GM23338 (cell line): ENCODE results near the gene IL16. TPM values are rescaled to one million over a fixed set of nuclear protein-coding genes. Genes with fewer than 3 reads are reported as not detected.

Experiments used
- ATAC-seq: fragments of 200-7000 bp; cut with Tn5 transposase; 3 replicates; pipeline ENCODE4 v1.9.1; 2020
- DNase-seq: peaks from one replicate; pipeline ENCODE4 v3.0.0-alpha.2; 2015; ENCODE audit warnings: low spot score
- H2AFZ ChIP-seq: fragments of 200-600 bp; sonication (generic); 2 replicates; pipeline ENCODE4 v1.8.0; 2016; ENCODE audit warnings: antibody characterized with exemption, mild to moderate bottlenecking, moderate library complexity
- H3F3A ChIP-seq: fragments of 200-600 bp; sonication (generic); replicated peaks from 2 replicates; pipeline ENCODE4 v1.8.0; 2017; ENCODE audit warnings: antibody characterized with exemption, mixed run types, low read depth
- H3K27ac ChIP-seq: fragments of 200-600 bp; sonication (generic); 2 replicates; pipeline ENCODE4 v1.6.1; 2016; ENCODE audit warnings: low read depth
- H3K27me3 ChIP-seq: fragments of 200-600 bp; sonication (generic); 2 replicates; pipeline ENCODE4 v1.8.0; 2016; ENCODE audit warnings: mild to moderate bottlenecking, mixed run types, moderate library complexity; ENCODE audit not compliant: insufficient read depth
- H3K36me3 ChIP-seq: fragments of 200-600 bp; sonication (generic); 2 replicates; pipeline ENCODE4 v1.8.0; 2016; ENCODE audit warnings: mild to moderate bottlenecking; ENCODE audit not compliant: insufficient read depth
- H3K4me1 ChIP-seq: fragments of 200-600 bp; sonication (generic); 2 replicates; pipeline ENCODE4 v1.8.0; 2016; ENCODE audit warnings: mild to moderate bottlenecking, moderate library complexity; ENCODE audit not compliant: insufficient read depth
- H3K4me2 ChIP-seq: fragments of 200-600 bp; sonication (generic); 2 replicates; pipeline ENCODE4 v1.7.1; 2017; ENCODE audit warnings: mixed run types
- H3K4me3 ChIP-seq: fragments of 200-600 bp; sonication (generic); 2 replicates; pipeline ENCODE4 v1.6.1; 2016; ENCODE audit warnings: mixed run types
- H3K79me2 ChIP-seq: fragments of 200-600 bp; sonication (generic); replicated peaks from 2 replicates; pipeline ENCODE4 v1.8.0; 2017; ENCODE audit warnings: mild to moderate bottlenecking; ENCODE audit not compliant: insufficient read depth
- H3K9me2 ChIP-seq: fragments of 200-600 bp; sonication (generic); 2 replicates; pipeline ENCODE4 v1.8.0; 2017; ENCODE audit not compliant: insufficient read depth
- H4K20me1 ChIP-seq: fragments of 200-600 bp; sonication (generic); replicated peaks from 2 replicates; pipeline ENCODE4 v1.8.0; 2017; ENCODE audit warnings: mild to moderate bottlenecking; ENCODE audit not compliant: insufficient read depth
- H3K27ac Mint-ChIP-seq: 2 replicates; pipeline ENCODE4 v1.8.0; 2020; ENCODE audit warnings: inconsistent platforms, mild to moderate bottlenecking, moderate library complexity, mixed read lengths
- H3K27me3 Mint-ChIP-seq: 3 replicates; pipeline ENCODE4 v1.8.0; 2022; ENCODE audit warnings: low read depth, mild to moderate bottlenecking, moderate library complexity, mixed read lengths, inconsistent platforms; ENCODE audit not compliant: insufficient read depth, poor library complexity
- H3K36me3 Mint-ChIP-seq: 3 replicates; pipeline ENCODE4 v1.8.0; 2021; ENCODE audit warnings: low read depth, mild to moderate bottlenecking, inconsistent platforms, moderate library complexity, mixed read lengths
- H3K4me1 Mint-ChIP-seq: 3 replicates; pipeline ENCODE4 v1.8.0; 2020; ENCODE audit warnings: mild to moderate bottlenecking, inconsistent platforms, mixed read lengths
- H3K4me3 Mint-ChIP-seq: 3 replicates; pipeline ENCODE4 v1.8.0; 2021; ENCODE audit warnings: moderate library complexity, mild to moderate bottlenecking, inconsistent platforms, mixed read lengths
- H3K9me3 Mint-ChIP-seq: 3 replicates; pipeline ENCODE4 v1.8.0; 2020; ENCODE audit warnings: moderate library complexity, mild to moderate bottlenecking, inconsistent platforms, mixed read lengths
- EZH2 ChIP-seq: fragments of 200-600 bp; sonication (generic); IDR thresholded peaks from one replicate; pipeline ENCODE4 v1.8.0; 2017; ENCODE audit warnings: antibody characterized with exemption, mild to moderate bottlenecking, low read depth; ENCODE audit not compliant: unreplicated experiment
- JUNB ChIP-seq: IDR thresholded peaks from one replicate; pipeline ENCODE4 v1.6.1; 2016; ENCODE audit warnings: antibody characterized with exemption; ENCODE audit not compliant: unreplicated experiment
- ZNF331 ChIP-seq: fragments of 250-450 bp; sonication (Bioruptor Pico); IDR thresholded peaks from 2 replicates; pipeline ENCODE4 v1.5.0; 2020; ENCODE audit warnings: low read depth, mild to moderate bottlenecking, moderate library complexity
- polyA plus RNA-seq: library from polyadenylated mRNA; unstranded; fragments of >200 nt; fragmentation: Nextera tagmentation; extraction: Ambion mirVana; gene quantifications from 2 replicates; pipeline ENCODE4 v1.2.1, GENCODE V29; 2016
- total RNA-seq: library from RNA; depleted of rRNA; stranded (reverse); fragments of >200 nt; shearing (Covaris generic); gene quantifications from 2 replicates; pipeline ENCODE4 v1.2.3, GENCODE V29; 2014
- TF ChIP-seq, protein P1 (sequence below): fragments of 250-450 bp; sonication (Bioruptor Pico); IDR thresholded peaks from 2 replicates; pipeline ENCODE4 v1.5.0; 2020; ENCODE audit warnings: mild to moderate bottlenecking, moderate library complexity
- TF ChIP-seq, protein P2 (sequence below): IDR thresholded peaks from one replicate; pipeline ENCODE4 v1.6.1; 2018; ENCODE audit warnings: antibody characterized with exemption; ENCODE audit not compliant: unreplicated experiment

The IL16 gene
- total and polyA plus RNA-seq, 2 experiments from 2014 or later: 0.29 TPM; not detected in 1

DNA sequence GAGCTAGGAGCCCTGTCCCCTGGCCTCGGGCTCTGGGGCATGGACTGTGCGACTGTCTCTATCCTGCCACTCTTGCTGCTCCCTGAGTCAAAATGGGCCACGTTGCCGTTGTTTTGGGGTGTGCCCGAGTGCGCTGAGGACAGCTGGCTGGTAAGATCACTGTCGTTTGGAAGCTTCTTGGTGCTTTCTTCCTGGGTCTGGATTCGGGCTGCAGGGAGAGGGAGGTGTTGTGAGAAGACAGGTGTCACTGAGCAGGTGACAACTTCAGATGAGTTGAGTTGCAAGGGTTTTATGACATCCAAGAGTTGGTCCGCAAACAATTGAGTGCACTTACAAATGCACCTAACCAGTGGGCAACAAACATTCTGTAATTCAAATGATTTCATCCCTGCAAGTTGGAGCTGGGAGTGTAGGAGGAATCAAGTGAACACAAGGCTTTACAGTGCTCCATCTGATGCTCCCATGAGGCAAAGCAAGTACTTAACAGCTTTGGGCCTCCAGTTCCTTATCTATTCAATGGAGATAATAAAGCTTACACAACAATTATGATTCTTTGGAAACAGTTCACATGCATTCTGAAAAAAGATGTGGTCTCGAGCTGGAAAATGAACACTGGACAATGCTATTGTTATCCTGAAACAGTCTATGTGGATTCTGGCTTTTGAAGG, 138.2 kb downstream of the IL16 start (continued):
- TF ChIP-seq, protein P1, sequence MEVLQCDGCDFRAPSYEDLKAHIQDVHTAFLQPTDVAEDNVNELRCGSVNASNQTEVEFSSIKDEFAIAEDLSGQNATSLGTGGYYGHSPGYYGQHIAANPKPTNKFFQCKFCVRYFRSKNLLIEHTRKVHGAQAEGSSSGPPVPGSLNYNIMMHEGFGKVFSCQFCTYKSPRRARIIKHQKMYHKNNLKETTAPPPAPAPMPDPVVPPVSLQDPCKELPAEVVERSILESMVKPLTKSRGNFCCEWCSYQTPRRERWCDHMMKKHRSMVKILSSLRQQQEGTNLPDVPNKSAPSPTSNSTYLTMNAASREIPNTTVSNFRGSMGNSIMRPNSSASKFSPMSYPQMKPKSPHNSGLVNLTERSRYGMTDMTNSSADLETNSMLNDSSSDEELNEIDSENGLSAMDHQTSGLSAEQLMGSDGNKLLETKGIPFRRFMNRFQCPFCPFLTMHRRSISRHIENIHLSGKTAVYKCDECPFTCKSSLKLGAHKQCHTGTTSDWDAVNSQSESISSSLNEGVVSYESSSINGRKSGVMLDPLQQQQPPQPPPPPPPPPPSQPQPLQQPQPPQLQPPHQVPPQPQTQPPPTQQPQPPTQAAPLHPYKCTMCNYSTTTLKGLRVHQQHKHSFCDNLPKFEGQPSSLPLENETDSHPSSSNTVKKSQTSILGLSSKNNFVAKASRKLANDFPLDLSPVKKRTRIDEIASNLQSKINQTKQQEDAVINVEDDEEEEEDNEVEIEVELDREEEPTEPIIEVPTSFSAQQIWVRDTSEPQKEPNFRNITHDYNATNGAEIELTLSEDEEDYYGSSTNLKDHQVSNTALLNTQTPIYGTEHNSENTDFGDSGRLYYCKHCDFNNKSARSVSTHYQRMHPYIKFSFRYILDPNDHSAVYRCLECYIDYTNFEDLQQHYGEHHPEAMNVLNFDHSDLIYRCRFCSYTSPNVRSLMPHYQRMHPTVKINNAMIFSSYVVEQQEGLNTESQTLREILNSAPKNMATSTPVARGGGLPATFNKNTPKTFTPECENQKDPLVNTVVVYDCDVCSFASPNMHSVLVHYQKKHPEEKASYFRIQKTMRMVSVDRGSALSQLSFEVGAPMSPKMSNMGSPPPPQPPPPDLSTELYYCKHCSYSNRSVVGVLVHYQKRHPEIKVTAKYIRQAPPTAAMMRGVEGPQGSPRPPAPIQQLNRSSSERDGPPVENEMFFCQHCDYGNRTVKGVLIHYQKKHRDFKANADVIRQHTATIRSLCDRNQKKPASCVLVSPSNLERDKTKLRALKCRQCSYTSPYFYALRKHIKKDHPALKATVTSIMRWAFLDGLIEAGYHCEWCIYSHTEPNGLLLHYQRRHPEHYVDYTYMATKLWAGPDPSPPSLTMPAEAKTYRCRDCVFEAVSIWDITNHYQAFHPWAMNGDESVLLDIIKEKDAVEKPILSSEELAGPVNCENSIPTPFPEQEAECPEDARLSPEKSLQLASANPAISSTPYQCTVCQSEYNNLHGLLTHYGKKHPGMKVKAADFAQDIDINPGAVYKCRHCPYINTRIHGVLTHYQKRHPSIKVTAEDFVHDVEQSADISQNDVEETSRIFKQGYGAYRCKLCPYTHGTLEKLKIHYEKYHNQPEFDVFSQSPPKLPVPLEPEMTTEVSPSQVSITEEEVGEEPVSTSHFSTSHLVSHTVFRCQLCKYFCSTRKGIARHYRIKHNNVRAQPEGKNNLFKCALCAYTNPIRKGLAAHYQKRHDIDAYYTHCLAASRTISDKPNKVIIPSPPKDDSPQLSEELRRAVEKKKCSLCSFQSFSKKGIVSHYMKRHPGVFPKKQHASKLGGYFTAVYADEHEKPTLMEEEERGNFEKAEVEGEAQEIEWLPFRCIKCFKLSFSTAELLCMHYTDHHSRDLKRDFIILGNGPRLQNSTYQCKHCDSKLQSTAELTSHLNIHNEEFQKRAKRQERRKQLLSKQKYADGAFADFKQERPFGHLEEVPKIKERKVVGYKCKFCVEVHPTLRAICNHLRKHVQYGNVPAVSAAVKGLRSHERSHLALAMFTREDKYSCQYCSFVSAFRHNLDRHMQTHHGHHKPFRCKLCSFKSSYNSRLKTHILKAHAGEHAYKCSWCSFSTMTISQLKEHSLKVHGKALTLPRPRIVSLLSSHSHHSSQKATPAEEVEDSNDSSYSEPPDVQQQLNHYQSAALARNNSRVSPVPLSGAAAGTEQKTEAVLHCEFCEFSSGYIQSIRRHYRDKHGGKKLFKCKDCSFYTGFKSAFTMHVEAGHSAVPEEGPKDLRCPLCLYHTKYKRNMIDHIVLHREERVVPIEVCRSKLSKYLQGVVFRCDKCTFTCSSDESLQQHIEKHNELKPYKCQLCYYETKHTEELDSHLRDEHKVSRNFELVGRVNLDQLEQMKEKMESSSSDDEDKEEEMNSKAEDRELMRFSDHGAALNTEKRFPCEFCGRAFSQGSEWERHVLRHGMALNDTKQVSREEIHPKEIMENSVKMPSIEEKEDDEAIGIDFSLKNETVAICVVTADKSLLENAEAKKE (CRISPR knock-in tag): no peak
- TF ChIP-seq EZH2: no peak
- TF ChIP-seq ZNF331 (CRISPR knock-in tag): no peak
- no peak for TF ChIP-seq JUNB

DNA sequence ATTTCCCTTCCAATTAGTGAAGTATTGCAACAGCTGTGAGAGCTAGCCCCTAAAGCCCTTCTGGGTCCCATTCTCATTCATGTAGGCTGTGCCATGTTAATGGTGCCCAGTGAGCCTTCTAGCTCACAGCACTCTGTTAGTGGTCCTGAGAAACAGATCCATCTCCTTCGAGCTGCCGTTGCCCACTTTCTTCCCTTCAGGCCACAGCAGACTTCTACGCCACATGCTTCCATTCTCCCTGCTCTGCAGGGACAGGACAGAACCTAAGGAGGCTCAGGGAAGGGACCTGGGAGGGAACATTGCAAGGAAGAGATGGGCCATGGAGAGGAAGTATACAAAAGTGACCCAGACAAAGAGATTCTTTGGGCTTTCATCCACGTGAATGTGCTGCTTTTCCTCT, 139.0 kb downstream of the IL16 start:
- Histone ChIP-seq H3K36me3 (no peaks in the 10 kb centered on the region), H3K27ac (no peak overlapping the region), H3K9me2 (no peaks in the 10 kb centered on the region), H3F3A (no peaks in the 10 kb centered on the region), H3K27me3 (no peaks in the 10 kb centered on the region), H2AFZ (no peak overlapping the region), H3K4me2 (no peak overlapping the region), H3K4me3 (no peak overlapping the region), H4K20me1 (no peaks in the 10 kb centered on the region), H3K4me1 (no peaks in the 10 kb centered on the region), H3K79me2 (no peaks in the 10 kb centered on the region)
- Mint-ChIP-seq H3K27ac (no peak overlapping the region), H3K27me3 (peaks cover 6% of the 10 kb centered on the region), H3K36me3 (no peaks in the 10 kb centered on the region), H3K9me3 (no peaks in the 10 kb centered on the region), H3K4me3 (no peak overlapping the region), H3K4me1 (no peaks in the 10 kb centered on the region; the same call in 2 of the 3 replicates)
- DNase-seq (no peak), ATAC-seq (no peak)
- TF ChIP-seq, protein P2, sequence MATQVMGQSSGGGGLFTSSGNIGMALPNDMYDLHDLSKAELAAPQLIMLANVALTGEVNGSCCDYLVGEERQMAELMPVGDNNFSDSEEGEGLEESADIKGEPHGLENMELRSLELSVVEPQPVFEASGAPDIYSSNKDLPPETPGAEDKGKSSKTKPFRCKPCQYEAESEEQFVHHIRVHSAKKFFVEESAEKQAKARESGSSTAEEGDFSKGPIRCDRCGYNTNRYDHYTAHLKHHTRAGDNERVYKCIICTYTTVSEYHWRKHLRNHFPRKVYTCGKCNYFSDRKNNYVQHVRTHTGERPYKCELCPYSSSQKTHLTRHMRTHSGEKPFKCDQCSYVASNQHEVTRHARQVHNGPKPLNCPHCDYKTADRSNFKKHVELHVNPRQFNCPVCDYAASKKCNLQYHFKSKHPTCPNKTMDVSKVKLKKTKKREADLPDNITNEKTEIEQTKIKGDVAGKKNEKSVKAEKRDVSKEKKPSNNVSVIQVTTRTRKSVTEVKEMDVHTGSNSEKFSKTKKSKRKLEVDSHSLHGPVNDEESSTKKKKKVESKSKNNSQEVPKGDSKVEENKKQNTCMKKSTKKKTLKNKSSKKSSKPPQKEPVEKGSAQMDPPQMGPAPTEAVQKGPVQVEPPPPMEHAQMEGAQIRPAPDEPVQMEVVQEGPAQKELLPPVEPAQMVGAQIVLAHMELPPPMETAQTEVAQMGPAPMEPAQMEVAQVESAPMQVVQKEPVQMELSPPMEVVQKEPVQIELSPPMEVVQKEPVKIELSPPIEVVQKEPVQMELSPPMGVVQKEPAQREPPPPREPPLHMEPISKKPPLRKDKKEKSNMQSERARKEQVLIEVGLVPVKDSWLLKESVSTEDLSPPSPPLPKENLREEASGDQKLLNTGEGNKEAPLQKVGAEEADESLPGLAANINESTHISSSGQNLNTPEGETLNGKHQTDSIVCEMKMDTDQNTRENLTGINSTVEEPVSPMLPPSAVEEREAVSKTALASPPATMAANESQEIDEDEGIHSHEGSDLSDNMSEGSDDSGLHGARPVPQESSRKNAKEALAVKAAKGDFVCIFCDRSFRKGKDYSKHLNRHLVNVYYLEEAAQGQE: no peak
